Measurements from ENCODE around the gene LCN9. TPM values are rescaled to one million over a fixed set of nuclear protein-coding genes. Genes with fewer than 3 reads are reported as not detected.

Gene LCN9
- total RNA-seq, 1 experiment from 2014 or later = 0.52 TPM

DNA sequence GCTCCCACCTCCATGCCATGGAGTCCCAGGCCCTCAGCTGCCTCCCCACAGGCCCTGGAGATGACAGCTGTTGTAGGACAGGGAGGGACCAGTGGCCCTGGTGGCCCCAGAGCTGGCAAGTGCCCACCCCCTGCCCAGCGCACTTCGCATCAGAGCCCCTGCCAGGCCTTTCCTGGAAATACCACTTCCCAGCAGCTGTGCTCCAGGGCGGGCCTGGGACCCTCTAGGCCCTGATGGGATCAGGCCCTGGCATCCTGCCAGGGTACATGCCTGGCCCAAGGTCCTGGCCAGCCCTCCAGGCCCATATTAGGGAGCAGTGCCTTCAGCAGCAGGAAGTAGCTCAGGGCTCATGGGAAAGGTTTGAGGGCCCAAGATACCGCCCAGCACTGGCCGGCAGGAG lies 41.4 kb downstream of the LCN9 start:
- no peak overlapping the region for H3K18ac ChIP-seq (ENCODE audit: insufficient read length, low read depth, low read length)
- no peak overlapping the region for H4K8ac ChIP-seq (replicated peaks; ENCODE audit: insufficient read length, low read depth, low read length)
- Mint-ChIP-seq H3K4me3 (no peak overlapping the region), H3K27me3 (ENCODE audit: low read depth) (peaks cover 24% of the 10 kb centered on the region), H3K9me3 (no peaks in the 10 kb centered on the region; a peak in 1 of 5 replicates), H3K4me1 (peaks cover 2 to 4% of the 10 kb centered on the region in 2 experiments; a peak in 3 of 4 replicates), H3K36me3 (ENCODE audit: insufficient read depth in 1 of 3, low read depth in 3 of 3) (no peaks in the 10 kb centered on the region), H3K27ac (no peak overlapping the region)
- H3K56ac ChIP-seq (ENCODE audit: insufficient read length, low read depth, low read length) = no peak overlapping the region
- H4K5ac ChIP-seq (ENCODE audit: insufficient read length, low read depth, low read length) = no peak overlapping the region
- no peak overlapping the region for H2BK12ac ChIP-seq (ENCODE audit: insufficient read length, low read depth, low read length)
- H2AK5ac ChIP-seq (ENCODE audit: insufficient read length, low read length) = no peak overlapping the region
- no peaks in the 10 kb centered on the region; the same call in 1 of the 2 replicates for H3K27me3 ChIP-seq (ENCODE audit: insufficient read depth, low read length)
- H3K14ac ChIP-seq (ENCODE audit: insufficient read depth, low read length) = no peak overlapping the region
- DNase-seq = no peak
- H2BK120ac ChIP-seq (ENCODE audit: low read depth, low read length, poor library complexity, severe bottlenecking) = no peak overlapping the region
- H3K4ac ChIP-seq (ENCODE audit: low read depth, low read length) = no peak overlapping the region
- no peaks in the 10 kb centered on the region for H4K20me1 ChIP-seq (ENCODE audit: control insufficient read depth, insufficient read depth, insufficient read length)
- H3K9ac ChIP-seq (ENCODE audit: extremely low read depth, insufficient read length, low read length) = no peak overlapping the region
- H3K4me2 ChIP-seq (ENCODE audit: insufficient read depth, insufficient read length, low read length) = no peak overlapping the region
- TF ChIP-seq, protein P1, sequence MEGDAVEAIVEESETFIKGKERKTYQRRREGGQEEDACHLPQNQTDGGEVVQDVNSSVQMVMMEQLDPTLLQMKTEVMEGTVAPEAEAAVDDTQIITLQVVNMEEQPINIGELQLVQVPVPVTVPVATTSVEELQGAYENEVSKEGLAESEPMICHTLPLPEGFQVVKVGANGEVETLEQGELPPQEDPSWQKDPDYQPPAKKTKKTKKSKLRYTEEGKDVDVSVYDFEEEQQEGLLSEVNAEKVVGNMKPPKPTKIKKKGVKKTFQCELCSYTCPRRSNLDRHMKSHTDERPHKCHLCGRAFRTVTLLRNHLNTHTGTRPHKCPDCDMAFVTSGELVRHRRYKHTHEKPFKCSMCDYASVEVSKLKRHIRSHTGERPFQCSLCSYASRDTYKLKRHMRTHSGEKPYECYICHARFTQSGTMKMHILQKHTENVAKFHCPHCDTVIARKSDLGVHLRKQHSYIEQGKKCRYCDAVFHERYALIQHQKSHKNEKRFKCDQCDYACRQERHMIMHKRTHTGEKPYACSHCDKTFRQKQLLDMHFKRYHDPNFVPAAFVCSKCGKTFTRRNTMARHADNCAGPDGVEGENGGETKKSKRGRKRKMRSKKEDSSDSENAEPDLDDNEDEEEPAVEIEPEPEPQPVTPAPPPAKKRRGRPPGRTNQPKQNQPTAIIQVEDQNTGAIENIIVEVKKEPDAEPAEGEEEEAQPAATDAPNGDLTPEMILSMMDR (conservative IDR thresholded peaks at IDR 0.05) = no peak
- H2BK5ac ChIP-seq (ENCODE audit: insufficient read length, low read length) = no peak overlapping the region
- H3T11ph ChIP-seq (ENCODE audit: low read length) = no peak overlapping the region
- H3K27ac ChIP-seq (ENCODE audit: insufficient read length, low read depth, low read length) = no peak overlapping the region
- no peak overlapping the region for H3K23ac ChIP-seq (ENCODE audit: insufficient read length, low read depth, low read length)
- H2AFZ ChIP-seq (ENCODE audit: low read length) = no peak overlapping the region
- no peaks in the 10 kb centered on the region for H3K23me2 ChIP-seq (ENCODE audit: insufficient read length, low read depth, low read length, poor library complexity, severe bottlenecking)
- H3K4me1 ChIP-seq (ENCODE audit: insufficient read depth, low read length) = no peaks in the 10 kb centered on the region
- H2BK15ac ChIP-seq (ENCODE audit: low read depth, low read length) = no peak overlapping the region
- H4K91ac ChIP-seq (ENCODE audit: insufficient read length, low read depth, low read length) = no peak overlapping the region
- WGBS (ENCODE audit: extremely low coverage, insufficient read length, low lambda C conversion rate) = no CpG with 5 or more reads among the region's 5 CpGs
- H3K79me1 ChIP-seq (ENCODE audit: insufficient read depth, low read depth, low read length, poor library complexity, severe bottlenecking) = no peaks in the 10 kb centered on the region
- no peaks in the 10 kb centered on the region for H3K79me2 ChIP-seq (ENCODE audit: insufficient read depth, low read length)
- no peak overlapping the region for H2BK20ac ChIP-seq (ENCODE audit: low read depth, low read length, poor library complexity, severe bottlenecking)
- no peaks in the 10 kb centered on the region for H3K9me3 ChIP-seq (ENCODE audit: control insufficient read depth, low read depth, low read length)
